HG02852 (cell line): ENCODE data around the gene CFL1.
"Not testable (repeated sequence)": the region's sequence is repeated elsewhere in the genome, so short reads cannot be mapped to it uniquely, and the experiment has no call there.

Source experiments
- ATAC-seq: cut with Tn5 transposase; IDR thresholded peaks from one replicate; pipeline ENCODE4 v1.9.1; 2021; ENCODE audit warnings: mild to moderate bottlenecking, moderate library complexity; ENCODE audit not compliant: unreplicated experiment

Gene CFL1

GRCh38 chr11:65859812-65860277, 1.9 kb upstream of the CFL1 start:
- ATAC-seq, result no peak

GRCh38 chr11:65859095-65859811, 1.3 kb upstream of the CFL1 start:
- ATAC-seq, result peak; percentile 47

GRCh38 chr11:65858681-65859087, 704 bp upstream of the CFL1 start:
- ATAC-seq, result no peak

GRCh38 chr11:65857500-65857852, 504 bp downstream of the CFL1 start:
- peak; percentile 0 for ATAC-seq

GRCh38 chr11:65856689-65857499, 1.1 kb downstream of the CFL1 start:
- ATAC-seq, result peak; percentile 24

GRCh38 chr11:65855927-65856363, 2.0 kb downstream of the CFL1 start:
- no peak for ATAC-seq

- no peak for ATAC-seq
Measured at GRCh38 chr11:65854852-65855837, 2.8 kb downstream of the CFL1 start.

- ATAC-seq, result no peak
Measured at GRCh38 chr11:65854161-65854592, 3.8 kb downstream of the CFL1 start.

GRCh38 chr11:65853246-65853979, 4.6 kb downstream of the CFL1 start:
- ATAC-seq, result no peak

GRCh38 chr11:65852508-65853245, 5.3 kb downstream of the CFL1 start:
- no peak for ATAC-seq

- no peak for ATAC-seq
Measured at GRCh38 chr11:65851811-65852507, 6.0 kb downstream of the CFL1 start.

- ATAC-seq, result no peak
Measured at GRCh38 chr11:65851083-65851579, 6.8 kb downstream of the CFL1 start.

- no peak for ATAC-seq
Measured at GRCh38 chr11:65850217-65851082, 7.5 kb downstream of the CFL1 start.

GRCh38 chr11:65849771-65850216, 8.2 kb downstream of the CFL1 start:
- ATAC-seq, result no peak

GRCh38 chr11:65849366-65849765, 8.6 kb downstream of the CFL1 start:
- no peak for ATAC-seq

GRCh38 chr11:65848693-65849092, 9.3 kb downstream of the CFL1 start:
- not testable (repeated sequence) for ATAC-seq

- ATAC-seq, result no peak
Measured at GRCh38 chr11:65847746-65848145, 10.2 kb downstream of the CFL1 start.
